VCaP (cell line): Measurements from ENCODE around the gene TGM1.
"Not testable (repeated sequence)": the region's sequence is repeated elsewhere in the genome, so short reads cannot be mapped to it uniquely, and the experiment has no call there.

Source experiments
- H3K27ac ChIP-seq: fragments of 450-650 bp; 2 replicates; pipeline ENCODE4 v1.5.1; 2017
- CTCF ChIP-seq: fragments of 450-650 bp; conservative IDR thresholded peaks from 2 replicates; pipeline ENCODE4 v1.5.1; 2017; ENCODE audit warnings: mild to moderate bottlenecking, moderate library complexity

The TGM1 gene

DNA sequence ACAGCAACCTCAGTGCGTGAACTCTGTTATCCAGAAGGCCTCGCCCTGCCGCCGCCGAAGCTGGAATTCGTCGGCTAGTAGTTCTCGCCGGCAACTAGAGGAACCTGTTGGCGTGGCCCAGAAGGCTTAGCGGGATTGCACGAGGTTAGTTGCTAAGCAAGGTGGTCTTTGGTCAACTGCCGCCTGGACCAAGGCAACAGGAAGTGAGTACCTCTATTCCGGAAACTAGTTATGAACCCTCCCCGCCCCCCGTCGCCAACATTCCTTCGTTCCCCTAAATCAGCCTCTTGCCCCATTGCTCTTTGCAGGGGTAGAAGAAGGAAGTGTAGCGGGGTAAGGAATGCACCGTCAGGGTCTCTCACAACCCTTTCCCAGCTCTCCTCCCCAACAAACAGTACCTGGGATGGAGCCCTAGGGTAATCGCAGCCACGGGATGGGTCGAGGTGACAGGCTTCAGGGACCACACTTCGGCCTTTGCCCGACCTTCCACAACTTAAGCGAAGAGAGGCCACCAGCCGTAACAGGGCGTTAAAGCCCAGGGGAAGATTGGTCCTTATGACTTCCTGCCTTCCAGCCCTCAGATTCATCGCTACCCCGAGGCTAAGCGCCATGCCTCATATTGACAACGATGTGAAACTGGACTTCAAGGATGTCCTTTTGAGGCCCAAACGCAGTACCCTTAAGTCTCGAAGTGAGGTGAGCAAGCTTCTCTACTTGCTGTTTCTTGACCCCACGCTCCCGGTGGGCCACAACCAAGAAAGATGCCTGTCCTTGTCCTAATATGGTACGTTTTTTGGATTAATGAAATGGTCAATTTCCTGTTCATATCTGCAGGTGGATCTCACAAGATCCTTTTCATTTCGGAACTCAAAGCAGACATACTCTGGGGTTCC lies 30.1 kb downstream of the TGM1 start, which contains the start of gene GMPR2:
Gene GMPR2, plus strand, starts transcription at position 285 of the 893 bp plus-strand sequence. Its CDS starts 325 bp downstream, at position 610.
- no peak for TF ChIP-seq CTCF
- H3K27ac ChIP-seq = peak within 1 kb of the TSS; percentile 85

DNA sequence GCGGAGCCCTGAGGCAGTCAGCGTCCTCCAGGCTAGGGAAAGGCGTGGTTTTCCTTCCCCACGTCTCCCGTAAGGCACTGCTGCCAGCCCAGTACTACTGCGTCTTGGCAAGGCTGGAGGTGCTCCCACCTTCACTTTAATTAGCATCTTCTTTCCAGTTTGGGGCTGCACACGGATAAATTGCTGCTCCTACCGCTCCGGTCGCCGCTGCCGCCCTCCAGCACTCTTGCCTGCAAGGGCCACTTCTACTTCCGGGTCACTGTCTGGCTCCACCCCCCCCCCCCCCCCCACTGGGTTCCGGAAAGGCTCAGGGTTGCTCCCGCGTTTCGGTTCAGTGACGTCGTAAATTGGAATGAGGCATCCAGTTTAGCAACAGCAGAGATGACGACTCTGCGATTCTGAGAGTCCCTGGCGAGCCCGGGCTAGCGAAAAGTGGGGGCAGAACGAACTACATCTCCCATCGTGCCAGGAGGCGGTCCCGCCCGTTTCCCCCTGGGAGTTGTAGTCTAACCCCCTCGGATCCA lies 30.8 kb downstream of the TGM1 start, which contains the start of gene NEDD8:
Gene NEDD8, minus strand, starts transcription at position 247 of the 524 bp plus-strand sequence. Its CDS starts 100 bp downstream, at position 147.
- no peak for TF ChIP-seq CTCF
- peak within 1 kb of the TSS; percentile 85 for H3K27ac ChIP-seq

GRCh38 chr14:24231263-24232120 lies 31.5 kb downstream of the TGM1 start:
- TF ChIP-seq CTCF = no peak
- H3K27ac ChIP-seq = peak overlapping the region; percentile 85

- no peak for TF ChIP-seq CTCF
- no peak overlapping the region for H3K27ac ChIP-seq
Measured at GRCh38 chr14:24228902-24229301, 34.1 kb downstream of the TGM1 start.

DNA sequence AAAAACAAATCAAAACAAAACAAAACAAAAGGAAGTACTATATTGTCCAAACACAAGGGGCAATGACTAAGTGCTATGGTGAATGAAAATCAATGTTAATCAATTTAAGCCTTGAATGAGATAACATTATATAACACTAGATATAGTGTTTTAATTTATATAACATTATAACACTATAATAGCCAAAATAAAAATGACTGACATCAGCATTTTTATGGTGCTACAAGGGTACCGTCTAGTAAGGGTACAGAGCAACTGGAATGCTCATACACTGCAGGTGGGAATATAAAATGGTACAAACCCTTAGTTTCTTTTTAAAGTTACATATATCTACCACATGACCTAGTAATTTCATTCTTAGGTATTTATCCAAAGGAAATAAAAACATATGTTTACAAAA lies 36.5 kb downstream of the TGM1 start:
- no peak for TF ChIP-seq CTCF
- no peak overlapping the region for H3K27ac ChIP-seq

DNA sequence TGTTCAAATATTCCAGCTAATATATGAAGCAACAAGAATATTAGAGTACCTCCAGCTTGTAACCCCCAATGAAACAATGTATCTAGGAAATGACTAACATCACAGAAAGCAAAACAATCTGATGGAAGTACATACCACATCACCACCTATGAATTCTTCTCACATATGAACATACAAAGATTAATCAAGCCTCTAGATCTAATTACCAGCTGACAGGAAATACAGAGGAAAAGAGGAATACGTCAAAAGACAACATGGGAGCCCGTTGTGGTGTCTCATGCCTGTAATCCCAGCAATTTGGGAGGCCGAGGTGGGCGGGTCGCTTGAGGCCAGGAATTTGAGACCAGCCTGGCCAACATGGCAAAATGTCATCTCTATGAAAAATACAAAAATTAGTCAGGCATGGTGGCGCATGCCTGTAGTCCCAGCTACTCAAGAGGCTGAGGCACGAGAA lies 38.3 kb downstream of the TGM1 start:
- no peak for TF ChIP-seq CTCF
- H3K27ac ChIP-seq = no peak overlapping the region

- H3K27ac ChIP-seq = not testable (repeated sequence)
Measured at GRCh38 chr14:24222987-24223386, 40.0 kb downstream of the TGM1 start.
